SW 1271 (cell line): Measurements from ENCODE around the gene GPER1.
"Not testable (repeated sequence)": the region's sequence is repeated elsewhere in the genome, so short reads cannot be mapped to it uniquely, and the experiment has no call there.

Source experiments
- DNase-seq, 2 experiments: peaks; one replicate each; lab custom pipeline; 2025; lab: John Stamatoyannopoulos, UW

Gene GPER1

DNA sequence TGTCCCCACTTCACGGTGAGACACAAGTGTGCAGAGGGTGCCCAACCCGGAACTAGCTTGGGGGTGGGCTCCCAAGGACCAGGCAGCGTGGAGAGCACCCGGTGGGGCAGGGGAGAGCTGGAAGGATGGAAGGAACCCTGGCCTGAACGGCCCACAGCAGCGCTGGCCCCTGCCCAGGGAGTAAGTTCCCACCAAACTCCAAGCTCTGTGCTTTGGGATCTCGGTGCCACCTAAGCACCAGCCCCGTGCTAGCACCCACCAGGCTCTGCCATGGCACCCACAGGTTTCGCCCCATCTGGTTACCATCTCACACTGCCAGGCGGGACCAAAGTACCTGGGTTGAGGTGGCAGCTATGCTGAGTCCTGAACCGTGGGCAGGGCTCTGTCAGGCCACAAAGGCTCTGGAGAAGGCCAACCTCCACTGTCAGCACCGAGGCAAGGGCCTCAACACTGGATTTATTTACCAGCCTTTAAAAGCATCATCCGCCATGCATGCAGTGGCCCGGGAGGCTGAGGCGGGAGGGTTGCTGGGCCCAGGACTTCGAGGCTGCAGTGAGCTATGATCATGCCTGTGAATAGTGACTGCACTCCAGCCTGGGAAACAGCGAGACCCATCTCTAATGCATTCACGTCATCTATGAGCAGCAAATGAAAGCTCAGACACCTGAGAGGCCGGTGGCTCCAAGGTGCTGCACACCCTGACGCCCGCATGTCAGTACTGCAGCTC, 16.0 kb downstream of the GPER1 start:
- DNase-seq: no peak

- no peak for DNase-seq
Measured at GRCh38 chr7:1104516-1105179, 16.7 kb downstream of the GPER1 start.

DNA sequence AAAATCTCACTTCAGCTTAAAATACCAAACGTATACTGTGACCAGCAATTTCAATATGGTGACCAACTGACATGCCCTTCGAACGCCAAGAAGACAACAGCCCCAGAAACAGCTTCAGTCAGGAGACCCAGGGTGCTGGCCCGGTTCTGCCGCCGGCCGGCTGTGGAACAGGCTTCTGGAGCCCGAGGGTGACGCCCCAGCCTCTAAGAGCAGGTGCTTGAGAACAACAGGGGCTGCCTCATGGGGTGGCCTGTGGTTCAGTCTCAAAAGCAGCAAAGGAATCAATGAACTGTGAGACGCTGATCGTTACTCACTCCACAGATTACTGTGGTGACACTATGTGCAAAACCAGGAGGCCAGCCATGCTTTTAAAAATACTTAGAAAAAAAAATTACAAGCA, 17.3 kb downstream of the GPER1 start:
- no peak for DNase-seq

DNA sequence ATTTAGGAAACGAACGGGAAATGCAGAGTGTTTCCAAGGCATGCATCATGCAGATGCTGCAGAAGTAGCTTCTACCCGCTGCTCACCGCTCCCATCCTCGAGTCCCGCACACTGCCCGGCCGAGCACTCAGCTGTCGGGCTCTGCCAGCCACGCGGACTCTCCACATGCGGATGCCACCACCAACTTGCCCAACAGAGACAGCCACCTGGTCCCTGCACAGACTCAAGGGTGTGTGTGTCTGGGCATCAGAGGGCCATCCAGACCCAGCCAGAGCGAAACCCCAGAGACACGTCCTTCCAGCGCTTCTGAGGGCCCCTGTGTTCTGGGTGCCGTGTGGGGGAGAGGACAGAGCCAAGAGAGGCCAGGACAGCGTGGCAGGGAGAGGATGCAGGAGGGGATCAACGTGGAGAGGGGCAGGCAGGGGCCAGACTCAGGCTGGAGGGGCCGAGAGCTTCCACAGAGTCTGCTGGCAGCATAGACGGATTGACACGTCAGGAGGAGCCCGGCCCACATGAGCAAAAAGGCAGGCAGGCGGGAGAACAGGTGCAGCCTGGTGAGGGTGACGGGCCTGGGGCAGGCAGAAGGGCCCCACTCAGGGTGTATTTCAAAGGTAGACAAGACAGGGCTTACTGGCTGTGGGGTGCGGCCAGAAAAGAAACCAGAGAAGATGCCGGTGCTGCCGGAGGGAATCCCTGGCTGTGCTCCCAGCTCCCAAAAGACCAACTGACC, 18.3 kb downstream of the GPER1 start:
- DNase-seq: no peak

DNA sequence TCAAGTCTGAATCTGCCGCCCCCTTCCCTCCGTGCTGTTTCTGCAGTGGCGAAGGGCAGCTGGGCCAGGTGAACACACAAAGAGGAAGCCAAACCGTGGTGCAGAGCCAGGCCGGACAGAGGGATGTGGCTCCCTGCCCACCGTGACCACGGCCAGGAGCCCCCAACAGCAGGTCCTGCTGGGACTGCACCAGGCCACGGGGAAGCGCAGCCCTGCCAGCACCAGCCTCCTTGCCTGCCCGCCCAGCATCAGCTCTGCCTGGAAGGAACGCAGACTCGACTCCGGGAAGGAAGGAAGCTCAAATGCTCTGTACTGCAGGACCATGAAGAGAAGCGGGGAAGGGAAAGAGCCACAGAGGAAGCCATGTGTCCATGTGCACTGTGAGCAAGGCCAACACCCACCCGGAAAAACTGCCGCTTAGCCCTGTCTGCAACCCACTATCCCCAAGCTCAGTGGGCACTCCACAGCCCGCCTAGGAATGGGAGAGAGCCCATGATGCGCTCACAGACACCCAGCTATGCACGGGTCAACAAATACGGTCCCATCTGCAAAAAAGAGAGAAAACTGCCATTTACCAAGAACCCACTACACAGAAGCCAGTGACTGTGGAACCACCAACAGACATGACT, 19.0 kb downstream of the GPER1 start:
- no peak for DNase-seq

DNA sequence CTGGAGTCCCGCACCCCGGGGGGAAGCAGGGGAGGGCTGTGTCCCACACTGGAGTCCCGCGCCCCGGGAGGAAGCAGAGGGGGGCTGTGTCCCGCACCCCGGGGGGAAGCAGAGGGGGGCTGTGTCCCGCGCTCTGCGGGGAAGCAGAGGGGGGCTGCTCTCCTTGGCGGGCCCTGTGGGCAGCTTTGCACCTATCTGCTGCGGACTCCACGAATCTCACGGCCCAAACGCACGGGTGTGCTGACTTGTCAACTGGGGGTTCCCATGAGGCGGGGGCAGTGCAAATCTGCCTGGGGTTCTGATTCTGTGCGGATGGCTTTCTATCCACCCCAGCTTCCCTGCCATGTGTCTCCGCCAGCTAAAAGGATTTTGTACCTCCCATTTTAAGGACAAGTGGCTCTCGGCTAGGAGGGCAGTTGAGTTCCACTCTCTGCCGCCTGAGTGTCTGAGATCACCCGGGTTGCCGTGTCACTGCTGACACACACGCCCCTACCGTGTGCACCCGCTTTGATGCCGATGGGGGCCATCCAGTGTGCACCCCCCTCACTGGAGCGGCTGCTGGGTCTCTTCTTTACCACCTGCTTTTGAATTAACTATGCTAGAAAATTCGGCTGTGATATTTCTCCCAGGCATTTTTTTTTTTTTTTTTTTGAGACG, 20.5 kb downstream of the GPER1 start:
- DNase-seq: no peak

GRCh38 chr7:1109581-1110310, 21.8 kb downstream of the GPER1 start:
- DNase-seq: no peak

DNA sequence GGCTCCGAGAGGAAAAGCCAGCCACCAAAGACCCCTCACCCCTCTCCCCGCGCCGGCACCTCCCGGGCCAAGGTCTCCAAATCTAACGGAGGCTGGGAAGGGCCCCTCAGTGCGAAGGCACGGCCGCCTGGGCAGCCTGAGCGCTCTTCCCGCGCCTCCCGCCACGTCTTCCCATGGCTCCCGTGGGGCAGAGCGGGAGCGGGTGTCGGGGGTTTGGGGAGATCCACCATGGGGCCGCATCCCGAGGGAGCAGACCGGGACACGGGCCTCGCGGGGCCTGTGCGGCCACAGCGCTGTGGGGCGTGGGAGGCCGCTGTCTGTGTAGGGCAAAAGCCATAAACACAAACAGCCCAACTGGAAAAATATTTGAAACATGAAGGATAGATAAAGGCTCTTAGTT, 22.4 kb downstream of the GPER1 start:
- DNase-seq: no peak

DNA sequence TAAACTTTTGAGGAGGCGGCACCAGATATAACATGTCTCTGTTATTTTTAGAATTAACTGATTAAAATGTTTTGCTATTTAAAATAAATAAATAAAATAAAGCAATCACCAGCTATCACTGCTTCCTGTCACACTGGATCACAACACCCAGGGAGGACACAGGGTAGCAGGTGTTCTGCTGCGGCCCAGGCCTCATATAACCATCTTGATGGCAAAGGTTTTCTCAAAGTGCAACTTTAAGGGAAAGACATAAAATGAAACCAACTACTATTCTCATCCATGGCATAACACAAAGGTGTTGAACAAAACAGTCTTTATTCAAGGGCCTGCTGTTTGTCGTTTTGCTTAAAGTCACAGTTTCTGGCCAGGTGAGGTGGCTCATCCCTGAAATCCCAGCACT, 23.2 kb downstream of the GPER1 start:
- no peak for DNase-seq

DNA sequence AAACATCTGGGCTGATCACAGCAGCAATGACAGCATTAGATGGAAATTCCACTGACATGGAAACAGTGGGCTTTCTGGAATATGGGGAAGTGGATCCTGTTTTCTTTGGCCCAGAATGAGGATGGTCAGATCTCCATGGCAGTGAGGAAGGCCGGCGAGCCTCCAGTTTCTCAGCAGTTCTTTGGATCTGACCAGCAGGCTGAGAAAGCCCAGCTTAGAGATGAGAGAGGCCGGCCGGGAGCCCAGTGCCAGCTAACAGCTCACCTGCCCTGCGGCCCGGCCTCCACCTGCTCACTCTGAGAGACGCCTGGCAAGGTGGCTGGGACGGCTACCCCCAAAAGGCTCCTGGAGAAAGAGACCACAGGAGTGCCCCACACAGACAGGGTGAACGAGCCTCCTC, 24.2 kb downstream of the GPER1 start:
- no peak for DNase-seq

DNA sequence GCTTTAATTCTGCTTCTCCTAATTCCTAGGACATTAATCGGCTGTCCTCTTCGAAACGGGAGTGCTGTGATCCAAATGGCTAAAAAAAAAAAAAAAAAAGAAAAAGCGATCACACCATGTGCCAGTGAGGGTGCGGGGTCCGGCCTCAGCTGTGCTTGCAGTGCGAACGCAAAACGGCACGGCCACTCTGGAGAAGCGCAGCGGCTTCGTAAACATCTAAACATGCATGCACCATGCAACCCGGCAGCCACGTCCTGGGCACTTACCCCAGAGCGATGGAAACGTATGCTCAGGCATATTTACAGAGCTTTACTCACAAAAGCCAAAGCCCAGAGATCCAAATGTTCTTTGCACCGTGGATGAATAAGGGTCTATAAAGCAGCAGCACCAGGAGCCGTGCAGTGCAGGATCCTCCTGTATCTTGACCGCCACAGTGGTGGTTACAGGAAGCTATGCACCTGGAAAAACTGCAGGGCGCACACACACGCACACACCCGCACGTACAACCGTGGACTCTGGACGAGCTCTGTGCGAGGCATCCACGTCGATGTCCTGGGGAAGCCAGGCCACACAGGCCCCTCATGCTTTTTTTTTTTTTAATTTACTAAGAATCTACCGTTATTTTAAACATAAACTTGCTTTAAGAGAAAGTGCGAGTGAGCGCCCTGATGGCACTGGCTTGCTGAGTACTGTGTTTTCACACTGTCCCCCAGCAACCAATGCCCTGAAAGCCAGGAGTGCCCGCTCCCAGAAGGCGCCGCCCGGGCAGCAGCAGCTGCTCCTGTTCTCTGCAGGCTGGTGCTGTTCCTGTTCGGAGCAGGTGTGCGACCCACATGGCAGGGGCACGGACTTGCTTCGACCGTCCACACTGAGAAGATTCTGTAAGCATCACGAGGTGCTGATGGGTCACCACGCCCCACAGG, 25.0 kb downstream of the GPER1 start:
- no peak for DNase-seq

DNA sequence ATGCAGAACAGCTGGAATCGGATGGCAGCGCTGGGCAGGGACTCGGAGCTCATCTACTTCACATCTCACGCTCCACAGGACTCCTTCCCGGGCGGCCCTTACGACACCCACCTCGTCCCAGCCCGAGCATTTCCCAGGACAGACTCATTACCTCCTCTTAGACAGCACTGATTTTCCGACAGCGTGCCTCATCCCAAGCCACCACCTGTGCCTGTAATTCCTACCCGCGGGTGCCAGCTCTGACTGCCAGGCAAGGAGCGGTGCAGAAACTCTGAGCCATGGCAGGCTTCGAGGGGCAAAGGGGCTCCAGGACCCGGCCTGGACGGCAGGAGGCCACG, 25.6 kb downstream of the GPER1 start:
- DNase-seq: no peak

DNA sequence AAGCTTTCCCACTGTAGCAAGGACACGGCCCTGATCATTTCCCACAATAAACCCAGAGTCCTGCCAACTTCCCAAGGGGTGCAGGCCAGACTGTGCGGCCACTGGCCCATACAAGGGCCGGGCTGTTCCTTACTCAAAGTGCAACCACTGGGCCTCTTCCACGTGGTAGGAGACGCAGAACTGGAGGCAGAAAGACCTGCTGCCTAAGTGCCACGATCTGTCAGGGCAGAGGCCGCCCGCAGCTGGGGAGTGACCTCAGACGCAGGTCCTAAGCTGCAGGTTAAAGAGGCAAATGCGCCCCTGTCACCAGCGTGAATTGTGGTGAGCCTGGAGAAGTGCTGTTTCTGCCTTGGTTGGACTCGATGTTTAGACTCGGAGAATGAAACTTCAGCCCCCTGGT, 26.2 kb downstream of the GPER1 start:
- no peak for DNase-seq

- DNase-seq: no peak
Measured at GRCh38 chr7:1114505-1114904, 26.6 kb downstream of the GPER1 start.

- DNase-seq: not testable (repeated sequence)
Measured at GRCh38 chr7:1115171-1116045, 27.5 kb downstream of the GPER1 start.

DNA sequence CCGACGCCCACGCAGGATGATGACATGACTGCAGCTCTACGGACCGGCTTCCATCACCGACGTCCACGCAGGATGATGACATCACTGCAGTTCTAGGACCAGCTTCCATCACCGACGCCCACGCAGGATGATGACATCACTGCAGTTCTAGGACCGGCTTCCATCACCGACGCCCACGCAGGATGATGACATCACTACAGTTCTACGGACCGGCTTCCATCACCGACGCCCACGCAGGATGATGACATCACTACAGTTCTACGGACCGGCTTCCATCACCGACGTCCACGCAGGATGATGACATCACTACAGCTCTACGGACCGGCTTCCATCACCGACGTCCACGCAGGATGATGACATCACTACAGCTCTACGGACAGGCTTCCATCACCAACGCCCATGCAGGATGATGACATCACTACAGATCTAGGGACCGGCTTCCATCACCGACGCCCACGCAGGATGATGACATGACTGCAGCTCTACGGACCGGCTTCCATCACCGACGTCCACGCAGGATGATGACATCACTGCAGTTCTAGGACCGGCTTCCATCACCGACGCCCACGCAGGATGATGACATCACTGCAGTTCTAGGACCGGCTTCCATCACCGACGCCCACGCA, 28.6 kb downstream of the GPER1 start:
- not testable (repeated sequence) for DNase-seq

GRCh38 chr7:1117321-1117928, 29.5 kb downstream of the GPER1 start:
- no peak for DNase-seq

DNA sequence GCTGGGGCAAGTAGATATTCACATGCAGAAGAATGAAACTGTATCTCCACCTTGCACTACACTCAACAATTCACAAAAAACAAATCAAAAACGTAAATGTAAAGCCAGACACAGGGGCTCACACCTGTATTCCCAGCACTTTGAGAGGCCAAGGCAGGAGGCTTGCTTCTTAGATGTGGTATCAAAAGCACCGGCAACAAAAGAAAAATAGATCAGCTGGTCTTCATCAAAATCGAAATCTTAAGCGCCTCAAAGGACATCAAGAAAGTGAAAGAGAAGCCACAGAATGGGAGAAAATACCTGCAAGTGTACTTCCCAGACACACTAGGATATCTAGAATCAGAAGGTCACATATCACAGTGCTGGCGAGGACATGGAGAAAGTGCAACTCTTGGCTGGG, 31.3 kb downstream of the GPER1 start:
- DNase-seq: no peak

DNA sequence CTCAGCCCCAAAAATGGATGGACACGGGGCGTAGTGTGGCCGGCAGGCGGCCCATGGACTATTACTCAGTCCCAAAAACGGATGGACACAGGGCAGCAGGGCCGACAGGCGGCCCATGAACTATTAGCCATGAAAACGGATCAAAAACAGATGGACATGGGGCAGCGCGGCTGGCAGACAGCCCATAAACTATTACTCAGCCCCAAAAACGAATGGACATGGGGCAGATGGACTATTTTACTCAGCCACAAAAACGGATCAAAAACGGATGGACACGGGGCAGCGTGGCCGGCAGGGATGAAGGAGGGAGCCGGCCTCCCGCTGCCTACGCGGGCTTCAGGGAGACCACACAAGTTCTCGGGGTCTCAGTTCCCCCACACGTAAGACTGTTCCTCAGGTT, 32.9 kb downstream of the GPER1 start:
- DNase-seq: no peak
